Stimulated activated CD4-positive, alpha-beta T cell treated with anti-CD3 and anti-CD28 coated beads, Interleukin-4, amount 100 ng/mL, for 4 hours (primary cell): Measurements from ENCODE around the gene CLASRP.
"Not testable (repeated sequence)": the region's sequence is repeated elsewhere in the genome, so short reads cannot be mapped to it uniquely, and the experiment has no call there.

Experiments used
- DNase-seq, 2 experiments: peaks; one replicate each; pipeline ENCODE4 v3.0.0-alpha.2; 2020

CLASRP gene

GRCh38 chr19:45104658-45105349, 66.0 kb downstream of the CLASRP start:
- no peak for DNase-seq

- not testable (repeated sequence) for DNase-seq
These were observed 67.5 kb downstream of the CLASRP start for GRCh38 chr19:45106363-45106762.

- DNase-seq = no peak
These were observed 68.8 kb downstream of the CLASRP start for GRCh38 chr19:45107621-45108150.

- DNase-seq = no peak
These were observed 72.0 kb downstream of the CLASRP start for GRCh38 chr19:45110851-45111266.

- DNase-seq = no peak
These were observed 73.4 kb downstream of the CLASRP start for GRCh38 chr19:45112111-45112827.

GRCh38 chr19:45113628-45114027, 74.8 kb downstream of the CLASRP start:
- no peak for DNase-seq

- no peak for DNase-seq
These were observed 75.3 kb downstream of the CLASRP start for GRCh38 chr19:45114116-45114515.

GRCh38 chr19:45115809-45116615, 77.2 kb downstream of the CLASRP start:
- no peak for DNase-seq

- DNase-seq = peak; percentile 54 to 67
These were observed 78.3 kb downstream of the CLASRP start for GRCh38 chr19:45117167-45117594.

- DNase-seq = no peak
These were observed 78.8 kb downstream of the CLASRP start for GRCh38 chr19:45117671-45118070.

GRCh38 chr19:45118106-45118505, 79.3 kb downstream of the CLASRP start:
- no peak for DNase-seq

- DNase-seq = not testable (repeated sequence)
These were observed 79.9 kb downstream of the CLASRP start for GRCh38 chr19:45118591-45119355.

- no peak for DNase-seq
These were observed 80.7 kb downstream of the CLASRP start for GRCh38 chr19:45119582-45119981.
